Stimulated activated naive CD8-positive, alpha-beta T cell treated with anti-CD3 and anti-CD28 coated beads, Interleukin-15, Interleukin-2, amounts not matched to agents 100 ng/mL and 50 ng/mL, for 24 hours (primary cell): ENCODE results near the gene PRUNE1.
A peak's percentile ranks its signal among the peaks of the same experiment; 100 is the strongest.

Experiments used
- H3K27ac Mint-ChIP-seq: one replicate; pipeline ENCODE4 v1.8.0; 2021; ENCODE audit warnings: mild to moderate bottlenecking, mixed read lengths
- H3K27me3 Mint-ChIP-seq: one replicate; pipeline ENCODE4 v1.8.0; 2021; ENCODE audit warnings: mixed read lengths
- H3K36me3 Mint-ChIP-seq: one replicate; pipeline ENCODE4 v1.8.0; 2021; ENCODE audit warnings: low read depth, mixed read lengths
- H3K4me1 Mint-ChIP-seq: one replicate; pipeline ENCODE4 v1.8.0; 2021; ENCODE audit warnings: low read depth, mixed read lengths
- H3K4me3 Mint-ChIP-seq: one replicate; pipeline ENCODE4 v1.8.0; 2021; ENCODE audit warnings: mild to moderate bottlenecking, mixed read lengths
- H3K9me3 Mint-ChIP-seq: one replicate; pipeline ENCODE4 v1.8.0; 2021; ENCODE audit warnings: mixed read lengths

Gene PRUNE1

GRCh38 chr1:150973258-150973835, 34.9 kb upstream of the PRUNE1 start:
- peaks cover 25% of the 10 kb centered on the region for H3K36me3 Mint-ChIP-seq
- no peaks in the 10 kb centered on the region for H3K9me3 Mint-ChIP-seq
- peak overlapping the region; percentile 89 for H3K27ac Mint-ChIP-seq
- H3K4me1 Mint-ChIP-seq = peaks cover 64% of the 10 kb centered on the region
- peak overlapping the region; percentile 90 for H3K4me3 Mint-ChIP-seq
- H3K27me3 Mint-ChIP-seq = no peaks in the 10 kb centered on the region

GRCh38 chr1:150973836-150974579, 34.2 kb upstream of the PRUNE1 start:
- peak overlapping the region; percentile 89 for H3K27ac Mint-ChIP-seq
- no peaks in the 10 kb centered on the region for H3K27me3 Mint-ChIP-seq

GRCh38 chr1:150974580-150975478, 33.4 kb upstream of the PRUNE1 start, which contains the start of gene CERS2:
TSS of gene CERS2 (minus strand) at chr1:150974835. CDS start at chr1:150969090, 5,745 bp downstream.
- Mint-ChIP-seq H3K4me1 (peaks cover 75% of the 10 kb centered on the region), H3K27me3 (no peaks in the 10 kb centered on the region), H3K4me3 (peak within 1 kb of the TSS; percentile 90)

More at GRCh38 chr1:150973836-150974579, 34.2 kb upstream of the PRUNE1 start:
- Mint-ChIP-seq H3K4me3 (peak overlapping the region; percentile 90), H3K9me3 (no peaks in the 10 kb centered on the region), H3K4me1 (peaks cover 69% of the 10 kb centered on the region), H3K36me3 (peaks cover 19% of the 10 kb centered on the region)

GRCh38 chr1:150976401-150976821, 31.8 kb upstream of the PRUNE1 start:
- no peaks in the 10 kb centered on the region for H3K27me3 Mint-ChIP-seq
- no peaks in the 10 kb centered on the region for H3K9me3 Mint-ChIP-seq
- peaks cover 61% of the 10 kb centered on the region for H3K4me1 Mint-ChIP-seq
- peak overlapping the region; percentile 96 for H3K27ac Mint-ChIP-seq
- H3K4me3 Mint-ChIP-seq = peak overlapping the region; percentile 80
- H3K36me3 Mint-ChIP-seq = peaks cover 12% of the 10 kb centered on the region

More at GRCh38 chr1:150974580-150975478, 33.4 kb upstream of the PRUNE1 start, which contains the start of gene CERS2:
- no peaks in the 10 kb centered on the region for H3K9me3 Mint-ChIP-seq
- H3K36me3 Mint-ChIP-seq = peaks cover 19% of the 10 kb centered on the region
- H3K27ac Mint-ChIP-seq = peak within 1 kb of the TSS; percentile 96

- Mint-ChIP-seq H3K27me3 (no peaks in the 10 kb centered on the region), H3K36me3 (peaks cover 11% of the 10 kb centered on the region), H3K9me3 (no peaks in the 10 kb centered on the region), H3K4me3 (peak overlapping the region; percentile 80), H3K4me1 (peaks cover 54% of the 10 kb centered on the region), H3K27ac (peak overlapping the region; percentile 96)
Observed at GRCh38 chr1:150976879-150977694, 31.2 kb upstream of the PRUNE1 start.

GRCh38 chr1:150979092-150980056, 28.9 kb upstream of the PRUNE1 start:
- H3K4me1 Mint-ChIP-seq = peaks cover 39% of the 10 kb centered on the region
- no peaks in the 10 kb centered on the region for H3K9me3 Mint-ChIP-seq
- H3K27ac Mint-ChIP-seq = peak overlapping the region; percentile 70
- H3K36me3 Mint-ChIP-seq = no peaks in the 10 kb centered on the region
- no peaks in the 10 kb centered on the region for H3K27me3 Mint-ChIP-seq
- H3K4me3 Mint-ChIP-seq = peak overlapping the region; percentile 45

GRCh38 chr1:150981177-150981804, 27.0 kb upstream of the PRUNE1 start:
- Mint-ChIP-seq H3K4me3 (no peak overlapping the region), H3K4me1 (peaks cover 27% of the 10 kb centered on the region), H3K27ac (no peak overlapping the region), H3K36me3 (no peaks in the 10 kb centered on the region), H3K9me3 (no peaks in the 10 kb centered on the region), H3K27me3 (no peaks in the 10 kb centered on the region)

GRCh38 chr1:150981805-150982712, 26.2 kb upstream of the PRUNE1 start, which contains the start of gene ANXA9:
TSS of gene ANXA9 (plus strand) at chr1:150982292. CDS start at chr1:150983106, 814 bp downstream.
- peaks cover 19% of the 10 kb centered on the region for H3K4me1 Mint-ChIP-seq
- no peaks in the 10 kb centered on the region for H3K9me3 Mint-ChIP-seq
- H3K27me3 Mint-ChIP-seq = no peaks in the 10 kb centered on the region
- H3K27ac Mint-ChIP-seq = no peak within 1 kb of the TSS
- no peak within 1 kb of the TSS for H3K4me3 Mint-ChIP-seq
- H3K36me3 Mint-ChIP-seq = no peaks in the 10 kb centered on the region

GRCh38 chr1:150985179-150985825, 22.9 kb upstream of the PRUNE1 start:
- no peaks in the 10 kb centered on the region for H3K4me1 Mint-ChIP-seq
- H3K4me3 Mint-ChIP-seq = no peak overlapping the region
- no peaks in the 10 kb centered on the region for H3K27me3 Mint-ChIP-seq
- H3K9me3 Mint-ChIP-seq = no peaks in the 10 kb centered on the region
- no peaks in the 10 kb centered on the region for H3K36me3 Mint-ChIP-seq
- no peak overlapping the region for H3K27ac Mint-ChIP-seq

- no peak overlapping the region for H3K4me3 Mint-ChIP-seq
- H3K4me1 Mint-ChIP-seq = no peaks in the 10 kb centered on the region
- no peaks in the 10 kb centered on the region for H3K27me3 Mint-ChIP-seq
- H3K9me3 Mint-ChIP-seq = no peaks in the 10 kb centered on the region
- H3K27ac Mint-ChIP-seq = no peak overlapping the region
- H3K36me3 Mint-ChIP-seq = no peaks in the 10 kb centered on the region
Observed at GRCh38 chr1:150987924-150988323, 20.3 kb upstream of the PRUNE1 start.

- no peaks in the 10 kb centered on the region for H3K9me3 Mint-ChIP-seq
- H3K27ac Mint-ChIP-seq = no peak overlapping the region
- no peaks in the 10 kb centered on the region for H3K4me1 Mint-ChIP-seq
- H3K36me3 Mint-ChIP-seq = no peaks in the 10 kb centered on the region
- no peak overlapping the region for H3K4me3 Mint-ChIP-seq
- no peaks in the 10 kb centered on the region for H3K27me3 Mint-ChIP-seq
Observed at GRCh38 chr1:150992626-150993025, 15.6 kb upstream of the PRUNE1 start.

- Mint-ChIP-seq H3K4me3 (no peak overlapping the region), H3K27ac (no peak overlapping the region), H3K4me1 (peaks cover 5% of the 10 kb centered on the region), H3K9me3 (no peaks in the 10 kb centered on the region), H3K27me3 (no peaks in the 10 kb centered on the region), H3K36me3 (no peaks in the 10 kb centered on the region)
Observed at GRCh38 chr1:150994248-150994647, 14.0 kb upstream of the PRUNE1 start.
